ENCODE results near the gene TCIRG1.

The TCIRG1 gene

GRCh38 chr11:68036717-68037239, 2.0 kb upstream of the TCIRG1 start:
- DNase-seq (ENCODE audit: low read depth) = no peak

- DNase-seq (ENCODE audit: low read depth) = no peak
Observed at GRCh38 chr11:68037411-68038225, 1.2 kb upstream of the TCIRG1 start.

DNA sequence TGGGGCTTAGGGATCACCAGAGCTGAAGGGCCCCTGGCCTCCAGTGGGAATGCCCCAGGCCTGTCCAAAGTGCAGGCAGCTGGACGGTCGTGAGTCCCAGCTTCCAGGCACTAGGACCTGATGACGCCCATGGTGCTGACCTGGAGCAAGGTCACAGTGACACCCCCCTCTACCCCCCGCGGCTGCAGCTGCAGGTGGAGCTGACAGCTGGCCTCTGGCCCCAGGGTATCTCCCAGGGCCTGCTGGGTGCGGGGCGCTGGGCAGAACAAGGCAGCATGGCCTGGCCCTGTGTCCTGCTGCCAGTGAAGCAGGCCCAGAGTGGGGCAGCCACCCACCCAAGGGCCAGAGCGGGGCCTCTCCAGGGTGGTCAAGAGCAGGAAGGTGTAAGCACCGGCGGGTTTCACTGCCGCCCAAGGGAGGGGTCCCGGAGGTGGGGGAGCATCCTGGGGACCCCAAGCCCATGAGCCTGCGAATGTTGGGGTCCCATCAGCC, 553 bp upstream of the TCIRG1 start:
- no peak for DNase-seq (ENCODE audit: low read depth)

DNA sequence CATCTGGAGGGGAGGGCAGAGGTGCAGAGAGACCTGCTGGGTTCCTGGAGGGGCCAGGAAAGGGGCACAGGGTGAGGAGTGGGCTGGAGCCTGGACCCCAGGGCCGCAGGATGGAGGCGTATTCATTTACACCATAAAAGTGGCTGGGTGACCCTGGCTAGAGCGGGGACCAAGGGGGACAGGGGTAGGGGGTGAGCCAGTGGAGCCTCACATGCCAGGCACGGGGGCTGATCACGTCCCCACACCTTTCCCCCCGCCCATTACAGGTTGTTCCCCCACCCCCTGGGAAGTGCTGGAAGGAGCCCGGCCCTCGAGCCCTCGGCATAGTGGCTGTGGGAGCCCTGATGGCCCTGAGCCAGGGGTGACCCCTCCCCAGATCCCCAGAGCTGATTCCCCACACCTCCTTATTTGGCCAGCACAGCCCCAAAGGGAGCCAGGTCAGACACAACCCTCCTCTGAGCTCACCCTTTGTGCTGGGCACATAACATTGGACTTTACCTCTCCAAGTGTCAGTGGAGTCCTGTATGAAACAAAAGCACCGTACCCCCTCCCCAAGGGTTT, 781 bp downstream of the TCIRG1 start:
- no peak for DNase-seq (ENCODE audit: low read depth)

GRCh38 chr11:68040101-68040956, 1.5 kb downstream of the TCIRG1 start:
- no peak for DNase-seq (ENCODE audit: low read depth)

GRCh38 chr11:68040957-68041591, 2.2 kb downstream of the TCIRG1 start:
- DNase-seq (ENCODE audit: low read depth) = no peak

- DNase-seq (ENCODE audit: low read depth) = no peak
Observed at GRCh38 chr11:68041617-68042218, 2.9 kb downstream of the TCIRG1 start.

DNA sequence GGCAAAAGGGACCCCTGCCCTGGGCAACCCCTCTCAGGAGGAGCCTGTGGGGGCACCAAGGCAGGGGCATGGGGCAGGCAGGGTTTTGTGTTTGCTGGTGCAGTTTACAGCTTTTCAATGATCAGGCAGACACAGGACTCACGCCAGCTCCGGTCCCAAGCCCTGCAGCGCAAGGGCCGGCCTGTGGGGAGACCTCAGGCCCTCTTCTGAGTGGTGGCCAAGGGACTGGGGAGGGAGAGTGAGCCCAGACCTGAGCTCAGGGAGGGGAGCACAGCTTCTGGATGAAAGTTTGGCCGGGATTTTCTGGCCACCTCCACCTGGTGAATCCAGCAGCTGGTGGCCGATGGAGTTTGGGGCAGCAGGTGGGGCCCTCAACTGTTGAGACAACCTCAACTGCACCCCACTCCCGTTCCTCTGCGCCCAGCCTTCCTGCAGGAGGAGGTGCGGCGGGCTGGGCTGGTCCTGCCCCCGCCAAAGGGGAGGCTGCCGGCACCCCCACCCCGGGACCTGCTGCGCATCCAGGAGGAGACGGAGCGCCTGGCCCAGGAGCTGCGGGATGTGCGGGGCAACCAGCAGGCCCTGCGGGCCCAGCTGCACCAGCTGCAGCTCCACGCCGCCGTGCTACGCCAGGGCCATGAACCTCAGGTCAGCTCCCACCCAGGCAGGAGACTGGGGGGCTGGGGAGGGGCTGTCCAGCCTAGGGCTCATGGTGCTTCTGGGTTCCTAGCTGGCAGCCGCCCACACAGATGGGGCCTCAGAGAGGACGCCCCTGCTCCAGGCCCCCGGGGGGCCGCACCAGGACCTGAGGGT, 3.6 kb downstream of the TCIRG1 start:
- DNase-seq (ENCODE audit: low read depth) = no peak

- no peak for DNase-seq (ENCODE audit: low read depth)
Observed at GRCh38 chr11:68043029-68043348, 4.2 kb downstream of the TCIRG1 start.

DNA sequence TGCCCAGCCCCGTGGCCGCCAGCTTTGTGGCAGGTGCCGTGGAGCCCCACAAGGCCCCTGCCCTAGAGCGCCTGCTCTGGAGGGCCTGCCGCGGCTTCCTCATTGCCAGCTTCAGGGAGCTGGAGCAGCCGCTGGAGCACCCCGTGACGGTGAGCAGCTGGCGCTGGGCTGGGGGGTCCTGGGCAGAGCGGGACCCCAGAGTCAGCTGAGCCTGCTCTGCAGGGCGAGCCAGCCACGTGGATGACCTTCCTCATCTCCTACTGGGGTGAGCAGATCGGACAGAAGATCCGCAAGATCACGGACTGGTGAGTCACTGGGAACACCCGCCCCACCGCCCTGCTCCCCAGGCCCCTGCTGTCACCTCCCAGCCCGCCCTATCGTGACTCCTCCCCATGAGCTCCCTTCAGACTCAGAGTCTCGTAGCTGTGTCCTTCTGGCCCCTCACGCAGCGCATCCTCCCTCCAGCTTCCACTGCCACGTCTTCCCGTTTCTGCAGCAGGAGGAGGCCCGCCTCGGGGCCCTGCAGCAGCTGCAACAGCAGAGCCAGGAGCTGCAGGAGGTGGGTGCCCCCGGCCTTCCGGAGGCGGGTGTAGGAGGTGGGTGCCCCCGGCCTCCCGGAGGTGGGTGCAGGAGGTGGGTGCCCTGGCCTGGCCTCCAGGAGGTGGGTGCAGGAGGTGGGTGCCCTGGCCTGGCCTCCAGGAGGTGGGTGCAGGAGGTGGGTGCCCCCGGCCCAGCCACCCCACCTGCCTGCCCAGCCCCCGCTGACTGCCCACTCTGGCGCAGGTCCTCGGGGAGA, 4.7 kb downstream of the TCIRG1 start:
- DNase-seq (ENCODE audit: low read depth) = no peak

DNA sequence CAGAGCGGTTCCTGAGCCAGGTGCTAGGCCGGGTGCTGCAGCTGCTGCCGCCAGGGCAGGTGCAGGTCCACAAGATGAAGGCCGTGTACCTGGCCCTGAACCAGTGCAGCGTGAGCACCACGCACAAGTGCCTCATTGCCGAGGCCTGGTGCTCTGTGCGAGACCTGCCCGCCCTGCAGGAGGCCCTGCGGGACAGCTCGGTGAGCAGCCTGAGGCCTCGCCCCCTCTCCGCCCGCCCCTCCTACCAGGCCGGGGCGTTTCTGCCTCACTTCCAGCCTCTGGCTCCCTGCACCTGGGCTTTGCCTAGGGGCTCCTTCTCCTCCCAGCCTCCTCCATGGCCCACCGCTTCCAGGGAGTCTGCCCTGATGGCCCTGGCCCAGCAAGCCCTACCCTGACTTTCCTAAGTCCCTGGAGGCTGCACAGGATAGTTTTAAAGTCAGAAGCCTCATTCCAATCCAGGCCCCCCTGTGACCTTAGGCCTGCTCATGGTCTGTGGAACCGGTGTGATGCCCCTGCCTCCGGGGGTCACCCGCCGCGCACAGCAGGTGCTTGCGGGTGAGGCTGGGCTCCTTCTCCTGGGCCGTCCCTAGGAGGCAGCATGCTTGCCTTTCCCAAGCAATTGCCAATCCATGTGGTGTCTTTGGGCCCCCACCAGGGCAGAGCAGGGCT, 5.5 kb downstream of the TCIRG1 start:
- no peak for DNase-seq (ENCODE audit: low read depth)

- DNase-seq (ENCODE audit: low read depth) = no peak
Observed at GRCh38 chr11:68044898-68045351, 6.1 kb downstream of the TCIRG1 start.

- DNase-seq (ENCODE audit: low read depth) = no peak
Observed at GRCh38 chr11:68047437-68048290, 8.8 kb downstream of the TCIRG1 start.

GRCh38 chr11:68048681-68049508, 10.1 kb downstream of the TCIRG1 start:
- no peak for DNase-seq (ENCODE audit: low read depth)

GRCh38 chr11:68049509-68050370, 10.9 kb downstream of the TCIRG1 start:
- no peak for DNase-seq (ENCODE audit: low read depth)

DNA sequence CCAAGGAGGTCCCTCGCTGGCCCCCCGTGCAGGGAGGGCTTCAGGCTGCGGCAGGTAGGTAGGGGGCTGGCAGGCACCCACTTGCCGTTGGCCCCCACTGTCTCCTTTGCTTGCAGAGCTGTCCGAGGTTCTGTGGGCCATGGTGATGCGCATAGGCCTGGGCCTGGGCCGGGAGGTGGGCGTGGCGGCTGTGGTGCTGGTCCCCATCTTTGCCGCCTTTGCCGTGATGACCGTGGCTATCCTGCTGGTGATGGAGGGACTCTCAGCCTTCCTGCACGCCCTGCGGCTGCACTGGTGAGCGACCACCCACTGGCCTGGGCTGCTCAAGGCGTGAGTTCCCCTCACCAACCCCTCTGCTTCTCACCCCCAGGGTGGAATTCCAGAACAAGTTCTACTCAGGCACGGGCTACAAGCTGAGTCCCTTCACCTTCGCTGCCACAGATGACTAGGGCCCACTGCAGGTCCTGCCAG, 11.6 kb downstream of the TCIRG1 start:
- DNase-seq (ENCODE audit: low read depth) = no peak

All from activated T-helper 9 cell treated with anti-CD3 and anti-CD28 coated beads, Interleukin-2, amount 50 U/mL, for 16 hours (primary cell).